MM.1S (cell line): ENCODE measurements around the gene CNKSR3.

ENCODE experiments used
- DNase-seq: peaks from one replicate; pipeline ENCODE4 v3.0.0-alpha.2; 2015
- H2AFZ ChIP-seq: fragments of 300-600 bp; sonication (generic); 2 replicates; pipeline ENCODE4 v1.6.0; 2016; ENCODE audit warnings: antibody characterized with exemption, low read length
- H3F3A ChIP-seq: fragments of 300-600 bp; sonication (generic); 2 replicates; pipeline ENCODE4 v1.6.1; 2016; ENCODE audit warnings: mild to moderate bottlenecking, antibody characterized with exemption, low read length, moderate library complexity, mixed read lengths; ENCODE audit not compliant: insufficient read depth
- H3K27ac ChIP-seq: fragments of 300-600 bp; sonication (generic); 2 replicates; pipeline ENCODE4 v1.5.1; 2016; ENCODE audit warnings: mild to moderate bottlenecking, low read length
- H3K27me3 ChIP-seq: fragments of 300-600 bp; sonication (generic); replicated peaks from 2 replicates; pipeline ENCODE4 v1.6.0; 2016; ENCODE audit warnings: low read length; ENCODE audit not compliant: insufficient read depth
- H3K36me3 ChIP-seq: fragments of 300-600 bp; sonication (generic); replicated peaks from 2 replicates; pipeline ENCODE4 v1.6.1; 2016; ENCODE audit warnings: mild to moderate bottlenecking, low read length, mixed read lengths; ENCODE audit not compliant: insufficient read depth
- H3K4me1 ChIP-seq: fragments of 300-600 bp; sonication (generic); 2 replicates; pipeline ENCODE4 v1.6.1; 2016; ENCODE audit warnings: low read length, mixed read lengths
- H3K4me2 ChIP-seq: fragments of 300-600 bp; sonication (generic); 2 replicates; pipeline ENCODE4 v1.6.0; 2016; ENCODE audit warnings: low read depth, low read length
- H3K4me3 ChIP-seq: fragments of 300-600 bp; sonication (generic); 2 replicates; pipeline ENCODE4 v1.5.1; 2016; ENCODE audit warnings: low read length, mixed read lengths
- H3K79me2 ChIP-seq: fragments of 300-600 bp; sonication (generic); 2 replicates; pipeline ENCODE4 v1.6.1; 2016; ENCODE audit warnings: mixed run types, low read length, mixed read lengths
- H3K9ac ChIP-seq: fragments of 300-600 bp; sonication (generic); 2 replicates; pipeline ENCODE4 v1.6.1; 2016; ENCODE audit warnings: low read length, mixed read lengths
- H3K9me2 ChIP-seq: fragments of 300-600 bp; sonication (generic); replicated peaks from 2 replicates; pipeline ENCODE4 v1.6.1; 2016; ENCODE audit warnings: mild to moderate bottlenecking, low read length, mixed read lengths; ENCODE audit not compliant: insufficient read depth
- H3K9me3 ChIP-seq: fragments of 300-600 bp; sonication (generic); replicated peaks from 2 replicates; pipeline ENCODE4 v1.6.1; 2016; ENCODE audit warnings: mild to moderate bottlenecking, low read length, mixed read lengths; ENCODE audit not compliant: insufficient read depth
- H4K20me1 ChIP-seq: fragments of 300-600 bp; sonication (generic); 2 replicates; pipeline ENCODE4 v1.6.1; 2016; ENCODE audit warnings: mild to moderate bottlenecking, low read length, moderate library complexity, mixed read lengths; ENCODE audit not compliant: insufficient read depth
- EZH2 ChIP-seq: fragments of 300-600 bp; sonication (generic); optimal IDR thresholded peaks from 2 replicates; pipeline ENCODE3; 2017; ENCODE audit warnings: low read depth, mild to moderate bottlenecking, antibody characterized with exemption, low read length, mixed read lengths
- EZH2phosphoT487 ChIP-seq: fragments of 300-600 bp; sonication (generic); IDR thresholded peaks from 2 replicates; pipeline ENCODE4 v1.6.1; 2018; ENCODE audit warnings: antibody characterized with exemption, low read length
- TF ChIP-seq, protein P1 (sequence below): fragments of 300-600 bp; sonication (generic); IDR thresholded peaks from 2 replicates; pipeline ENCODE4 v1.5.1; 2016; ENCODE audit warnings: antibody characterized with exemption, low read length, mixed read lengths

The CNKSR3 gene

DNA sequence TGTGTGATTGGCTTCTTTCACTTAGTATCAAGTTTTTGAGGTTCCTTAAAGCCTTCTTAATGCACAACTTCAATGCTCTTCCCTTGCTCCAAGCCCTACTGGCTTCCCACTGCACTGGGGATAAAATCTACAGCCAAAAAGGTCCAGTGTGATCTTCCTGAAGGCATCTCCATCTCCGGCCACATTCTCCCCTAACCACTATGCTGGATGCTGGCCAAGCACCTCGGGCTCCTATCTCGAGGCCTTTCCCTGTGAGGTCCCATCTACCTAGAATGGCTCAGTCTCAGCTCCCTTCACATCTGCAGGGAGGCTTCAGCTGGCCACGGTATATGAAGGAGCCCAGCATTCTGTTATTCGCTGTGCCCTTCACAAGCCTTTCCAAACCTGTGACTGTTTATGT, 48.1 kb downstream of the CNKSR3 start:
- H4K20me1 ChIP-seq: no peaks in the 10 kb centered on the region
- H2AFZ ChIP-seq: no peak overlapping the region
- no peaks in the 10 kb centered on the region for H3F3A ChIP-seq
- TF ChIP-seq, protein P1, sequence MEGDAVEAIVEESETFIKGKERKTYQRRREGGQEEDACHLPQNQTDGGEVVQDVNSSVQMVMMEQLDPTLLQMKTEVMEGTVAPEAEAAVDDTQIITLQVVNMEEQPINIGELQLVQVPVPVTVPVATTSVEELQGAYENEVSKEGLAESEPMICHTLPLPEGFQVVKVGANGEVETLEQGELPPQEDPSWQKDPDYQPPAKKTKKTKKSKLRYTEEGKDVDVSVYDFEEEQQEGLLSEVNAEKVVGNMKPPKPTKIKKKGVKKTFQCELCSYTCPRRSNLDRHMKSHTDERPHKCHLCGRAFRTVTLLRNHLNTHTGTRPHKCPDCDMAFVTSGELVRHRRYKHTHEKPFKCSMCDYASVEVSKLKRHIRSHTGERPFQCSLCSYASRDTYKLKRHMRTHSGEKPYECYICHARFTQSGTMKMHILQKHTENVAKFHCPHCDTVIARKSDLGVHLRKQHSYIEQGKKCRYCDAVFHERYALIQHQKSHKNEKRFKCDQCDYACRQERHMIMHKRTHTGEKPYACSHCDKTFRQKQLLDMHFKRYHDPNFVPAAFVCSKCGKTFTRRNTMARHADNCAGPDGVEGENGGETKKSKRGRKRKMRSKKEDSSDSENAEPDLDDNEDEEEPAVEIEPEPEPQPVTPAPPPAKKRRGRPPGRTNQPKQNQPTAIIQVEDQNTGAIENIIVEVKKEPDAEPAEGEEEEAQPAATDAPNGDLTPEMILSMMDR: no peak
- H3K9me3 ChIP-seq: no peaks in the 10 kb centered on the region
- H3K79me2 ChIP-seq: no peaks in the 10 kb centered on the region
- H3K4me1 ChIP-seq: no peaks in the 10 kb centered on the region
- DNase-seq: no peak
- no peaks in the 10 kb centered on the region for H3K27me3 ChIP-seq
- no peak overlapping the region for H3K4me3 ChIP-seq
- no peak overlapping the region for H3K4me2 ChIP-seq
- no peaks in the 10 kb centered on the region for H3K36me3 ChIP-seq
- H3K27ac ChIP-seq: no peak overlapping the region
- no peaks in the 10 kb centered on the region for H3K9me2 ChIP-seq
- no peak overlapping the region for H3K9ac ChIP-seq

GRCh38 chr6:154461348-154461747, 49.1 kb downstream of the CNKSR3 start:
- TF ChIP-seq EZH2 (no peak), EZH2phosphoT487 (no peak)
- TF ChIP-seq, protein P1: no peak

DNA sequence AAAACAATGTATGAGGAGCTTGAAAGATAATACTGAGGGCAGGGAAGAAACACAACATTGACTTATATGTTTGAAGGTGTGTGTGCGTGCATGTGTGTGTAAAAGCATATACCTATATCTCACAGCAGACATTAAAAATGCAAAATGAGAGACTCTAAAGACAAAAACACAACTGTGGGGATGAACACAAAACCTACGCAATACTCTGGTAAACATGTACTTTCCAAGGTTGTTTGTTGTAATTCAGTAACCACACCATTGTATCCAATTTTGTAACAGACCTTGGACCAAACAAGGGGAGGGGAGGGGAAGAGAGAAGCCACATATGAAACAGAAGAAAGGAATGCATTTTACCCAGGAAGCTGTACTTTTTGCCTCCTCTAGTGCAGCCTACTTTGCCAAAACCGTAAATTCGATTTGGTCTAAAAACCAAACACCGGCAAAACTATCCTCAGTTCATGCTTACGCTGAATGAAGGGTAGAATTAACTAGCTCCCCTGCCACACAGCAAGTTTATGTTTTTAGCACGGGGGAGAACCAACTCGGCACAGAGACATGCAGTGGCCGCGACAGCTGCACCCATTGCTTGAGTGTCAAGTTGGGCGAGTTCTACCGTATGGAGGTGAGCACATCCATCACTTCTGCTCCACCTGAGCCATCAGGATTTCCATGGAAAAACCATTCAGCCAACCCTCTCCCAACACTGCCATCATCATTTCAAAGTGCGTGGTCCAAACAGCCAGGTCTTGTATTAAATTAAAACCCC, 50.0 kb downstream of the CNKSR3 start:
- no peak overlapping the region for H3K4me2 ChIP-seq
- H3K9me3 ChIP-seq: no peaks in the 10 kb centered on the region
- H3K4me3 ChIP-seq: no peak overlapping the region
- TF ChIP-seq EZH2phosphoT487: no peak
- no peak for TF ChIP-seq EZH2
- TF ChIP-seq, protein P1: no peak
- no peaks in the 10 kb centered on the region for H3K9me2 ChIP-seq
- no peaks in the 10 kb centered on the region for H3K4me1 ChIP-seq
- no peak overlapping the region for H3K9ac ChIP-seq
- no peak overlapping the region for H2AFZ ChIP-seq
- H4K20me1 ChIP-seq: no peaks in the 10 kb centered on the region
- no peaks in the 10 kb centered on the region for H3K79me2 ChIP-seq
- H3F3A ChIP-seq: no peaks in the 10 kb centered on the region
- no peak for DNase-seq
- no peaks in the 10 kb centered on the region for H3K27me3 ChIP-seq
- no peak overlapping the region for H3K27ac ChIP-seq
- no peaks in the 10 kb centered on the region for H3K36me3 ChIP-seq

More at GRCh38 chr6:154461348-154461747, 49.1 kb downstream of the CNKSR3 start:
- H3K4me1 ChIP-seq: no peaks in the 10 kb centered on the region
- no peak overlapping the region for H3K27ac ChIP-seq
- H3K9me2 ChIP-seq: no peaks in the 10 kb centered on the region
- no peak overlapping the region for H3K4me3 ChIP-seq
- H3K27me3 ChIP-seq: no peaks in the 10 kb centered on the region
- H2AFZ ChIP-seq: no peak overlapping the region
- no peaks in the 10 kb centered on the region for H3K36me3 ChIP-seq
- no peak overlapping the region for H3K9ac ChIP-seq
- H4K20me1 ChIP-seq: no peaks in the 10 kb centered on the region
- no peaks in the 10 kb centered on the region for H3K9me3 ChIP-seq
- no peak overlapping the region for H3K4me2 ChIP-seq
- no peak for DNase-seq
- H3K79me2 ChIP-seq: no peaks in the 10 kb centered on the region
- H3F3A ChIP-seq: no peaks in the 10 kb centered on the region
